Middle frontal gyrus (tissue), 1 donor: Measurements from ENCODE around the gene DHRS3.
"Not testable (repeated sequence)": the region's sequence is repeated elsewhere in the genome, so short reads cannot be mapped to it uniquely, and the experiment has no call there.

Experiments
- DNase-seq: peaks from one replicate; pipeline ENCODE4 v3.0.0-alpha.2; 2015; ENCODE audit warnings: low spot score; ENCODE audit errors: extremely low spot score

DHRS3 gene

DNA sequence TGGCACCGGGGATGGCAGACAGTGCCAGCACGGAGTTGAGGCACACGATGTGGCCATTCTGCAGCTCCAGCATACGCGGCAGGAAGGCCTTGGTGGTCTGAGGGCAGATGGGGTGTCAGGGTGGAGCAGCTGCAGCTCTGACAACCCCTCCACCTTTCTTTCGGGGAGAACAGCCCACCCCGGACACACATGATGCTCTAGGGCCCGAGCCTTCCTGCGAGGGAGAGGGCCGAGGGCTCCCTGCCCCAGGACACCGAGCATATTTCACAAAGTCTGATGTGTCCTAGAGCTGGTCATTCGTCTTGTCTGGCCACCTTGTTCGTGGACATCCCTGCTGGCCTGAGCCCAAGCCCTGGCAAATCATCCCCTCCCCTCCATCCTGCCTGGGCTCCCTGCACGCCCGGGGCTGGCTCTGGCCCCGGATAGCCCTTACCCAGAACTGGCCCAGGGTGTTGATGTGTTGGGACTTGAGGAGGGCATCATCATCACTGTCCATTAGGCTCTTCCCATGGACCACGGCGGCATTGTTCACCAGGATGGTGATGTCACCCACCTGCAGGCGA is 39.1 kb downstream of the DHRS3 start:
- no peak for DNase-seq

- DNase-seq: no peak
Measured at GRCh38 chr1:12577020-12577419, 41.0 kb downstream of the DHRS3 start.

GRCh38 chr1:12574757-12575139 is 43.3 kb downstream of the DHRS3 start:
- no peak for DNase-seq

- DNase-seq: no peak
Measured at GRCh38 chr1:12573015-12573825, 44.8 kb downstream of the DHRS3 start.

DNA sequence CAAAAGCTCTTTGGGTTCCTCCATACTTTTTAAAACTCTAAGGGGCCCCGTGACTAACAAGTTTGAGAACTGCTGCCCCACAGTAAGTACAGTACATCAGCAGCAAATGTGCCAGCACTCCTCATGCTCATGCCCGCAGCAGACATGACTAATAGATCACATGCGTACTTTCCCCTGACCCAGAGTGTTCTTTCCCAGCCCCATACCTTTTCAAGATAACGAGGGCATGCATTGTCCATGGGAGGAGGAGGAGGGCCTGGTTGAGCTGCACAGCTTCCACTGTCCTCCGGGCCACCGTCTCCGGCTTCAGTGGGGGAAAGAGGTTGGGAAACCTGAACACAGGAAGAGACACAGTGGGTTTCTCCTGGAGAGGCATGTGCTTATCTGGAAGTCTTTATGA is 45.5 kb downstream of the DHRS3 start:
- DNase-seq: no peak

DNA sequence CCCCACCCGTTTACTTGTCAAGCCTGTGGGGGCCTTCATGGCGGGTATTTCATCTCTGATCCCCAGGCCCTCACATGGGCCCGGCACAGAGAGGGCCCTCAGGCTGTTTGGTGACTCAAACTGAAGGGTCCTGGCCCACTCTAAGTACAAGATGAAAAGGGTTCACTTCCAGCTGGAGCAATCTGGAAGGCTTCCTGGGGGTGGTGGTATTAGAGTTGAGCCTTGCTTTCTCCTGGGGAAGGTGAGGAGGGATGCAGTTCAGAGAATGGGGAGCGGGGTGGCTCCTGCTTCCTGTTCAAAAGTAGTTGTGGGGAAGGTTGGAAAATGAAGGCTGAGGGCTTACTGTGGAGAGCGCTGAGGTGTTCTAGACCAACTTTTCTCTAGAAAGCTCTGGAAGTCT is 47.7 kb downstream of the DHRS3 start:
- DNase-seq: no peak

DNA sequence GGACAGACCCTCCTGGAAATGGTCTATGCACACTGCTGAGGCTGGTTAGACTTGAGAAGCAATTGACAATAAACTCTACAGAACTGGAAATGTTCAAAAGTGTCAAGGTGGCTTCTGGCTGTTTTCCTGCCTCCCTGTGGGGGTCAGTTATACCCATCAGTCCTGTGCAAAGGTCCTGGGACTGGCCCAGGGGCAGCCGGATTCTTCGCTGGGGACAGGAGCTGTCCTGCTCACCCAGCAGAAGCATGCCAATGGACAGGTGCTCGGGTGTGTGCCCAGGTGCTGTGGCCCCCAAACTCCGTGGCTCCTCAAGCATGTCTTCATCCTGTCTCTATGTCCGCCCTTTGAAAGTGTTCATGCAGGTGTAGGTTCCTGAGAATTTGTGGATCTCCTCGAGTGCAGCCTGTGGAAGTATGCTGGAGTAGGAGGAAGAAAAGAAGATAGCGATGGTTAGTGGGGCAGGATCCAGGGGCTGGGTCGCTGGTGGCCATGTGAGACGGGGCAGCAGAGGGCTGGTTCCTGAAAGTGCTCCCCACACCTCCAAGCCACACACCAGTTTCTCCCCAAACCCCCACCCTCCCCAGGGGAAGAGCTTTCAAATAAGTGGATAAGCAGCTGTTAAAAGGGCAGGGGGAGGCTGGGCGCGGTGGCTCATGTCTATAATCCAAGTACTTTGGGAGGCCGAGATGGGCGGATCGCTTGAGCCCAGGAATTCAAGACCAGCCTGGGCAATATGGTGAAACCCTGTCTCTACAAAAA is 49.8 kb downstream of the DHRS3 start:
- no peak for DNase-seq

- DNase-seq: no peak
Measured at GRCh38 chr1:12567288-12567819, 50.7 kb downstream of the DHRS3 start.

- no peak for DNase-seq
Measured at GRCh38 chr1:12566484-12567287, 51.3 kb downstream of the DHRS3 start.

DNA sequence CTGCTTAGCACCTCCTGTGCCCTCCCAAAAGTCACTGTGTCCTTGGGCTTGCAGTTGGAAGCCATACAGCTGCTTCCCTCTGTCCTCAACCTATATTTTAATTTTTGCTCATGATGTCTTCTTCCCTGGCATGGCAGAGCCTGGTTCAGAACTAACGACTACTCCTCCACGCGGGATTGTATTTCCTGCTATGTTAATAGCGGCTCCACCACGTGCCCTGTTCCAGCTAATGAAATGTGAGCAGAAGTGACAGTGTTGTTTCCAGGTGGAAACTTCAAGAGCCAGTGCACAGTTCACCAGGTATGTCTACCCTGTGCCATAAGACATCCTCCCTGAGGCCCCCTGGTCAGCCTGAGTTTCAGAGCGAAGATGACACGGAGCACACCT is 52.1 kb downstream of the DHRS3 start:
- no peak for DNase-seq

DNA sequence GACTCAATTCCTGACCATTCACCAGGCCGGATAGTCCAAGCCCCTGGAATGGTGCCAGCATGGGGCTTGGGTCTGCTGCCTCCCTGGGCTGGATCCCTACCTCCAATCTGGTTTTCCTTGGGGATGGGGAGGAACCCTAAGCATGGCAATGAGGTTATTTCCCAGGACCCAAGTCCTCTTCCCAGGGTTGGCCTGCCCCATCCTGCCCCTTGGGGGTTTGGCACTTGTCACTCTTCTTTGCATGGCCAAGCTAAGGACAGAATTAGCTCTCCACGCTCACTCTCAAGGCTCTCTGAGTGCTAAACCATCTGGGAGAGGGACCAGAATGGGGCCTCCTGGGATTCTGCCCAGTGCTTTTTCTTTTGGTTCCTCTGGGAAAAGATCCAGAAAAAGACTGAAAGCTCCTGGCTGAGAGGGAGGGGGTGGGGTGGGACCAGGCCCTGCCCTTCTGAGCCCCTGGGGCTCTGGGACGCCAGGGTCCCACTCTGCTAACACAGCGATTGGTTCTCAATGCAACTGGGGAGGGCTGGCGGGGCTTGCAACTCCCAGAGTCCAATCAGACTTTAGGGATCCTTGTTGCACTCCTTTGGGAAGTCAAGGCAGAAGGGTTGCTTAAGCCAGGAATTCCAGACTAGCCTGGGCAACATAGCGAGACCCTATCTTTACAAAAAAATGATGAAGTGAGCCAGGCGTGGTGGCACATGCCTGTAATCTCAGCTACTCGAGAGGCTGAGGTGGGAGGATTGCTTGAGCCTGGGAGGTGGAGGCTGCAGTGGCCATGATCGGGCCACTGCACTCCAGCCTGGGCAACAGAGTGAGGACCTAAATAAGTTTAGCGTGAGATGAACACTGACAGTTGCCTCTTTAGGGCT is 52.7 kb downstream of the DHRS3 start:
- DNase-seq: peak; percentile 16

DNA sequence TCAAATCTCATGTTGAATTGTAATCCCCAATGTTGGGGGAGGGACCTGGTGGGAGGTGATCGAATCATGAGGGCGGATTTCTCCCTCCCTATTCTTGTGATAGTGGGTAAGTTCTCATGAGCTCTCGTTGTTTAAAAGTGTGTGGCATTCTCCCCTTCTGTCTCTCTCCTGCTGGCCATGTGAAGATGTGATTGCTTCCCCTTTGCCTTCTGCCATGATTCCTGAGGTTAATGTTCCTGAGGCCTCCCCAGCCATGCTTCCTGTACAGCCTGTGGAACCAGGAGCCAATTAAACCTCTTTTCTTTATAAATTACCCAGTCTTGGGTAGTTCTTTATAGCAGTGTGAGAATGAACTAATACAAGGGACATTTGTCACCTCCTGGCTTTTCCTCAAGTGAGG is 53.8 kb downstream of the DHRS3 start:
- not testable (repeated sequence) for DNase-seq

GRCh38 chr1:12562955-12563576 is 54.9 kb downstream of the DHRS3 start:
- no peak for DNase-seq

- DNase-seq: no peak
Measured at GRCh38 chr1:12561121-12561520, 56.9 kb downstream of the DHRS3 start.

DNA sequence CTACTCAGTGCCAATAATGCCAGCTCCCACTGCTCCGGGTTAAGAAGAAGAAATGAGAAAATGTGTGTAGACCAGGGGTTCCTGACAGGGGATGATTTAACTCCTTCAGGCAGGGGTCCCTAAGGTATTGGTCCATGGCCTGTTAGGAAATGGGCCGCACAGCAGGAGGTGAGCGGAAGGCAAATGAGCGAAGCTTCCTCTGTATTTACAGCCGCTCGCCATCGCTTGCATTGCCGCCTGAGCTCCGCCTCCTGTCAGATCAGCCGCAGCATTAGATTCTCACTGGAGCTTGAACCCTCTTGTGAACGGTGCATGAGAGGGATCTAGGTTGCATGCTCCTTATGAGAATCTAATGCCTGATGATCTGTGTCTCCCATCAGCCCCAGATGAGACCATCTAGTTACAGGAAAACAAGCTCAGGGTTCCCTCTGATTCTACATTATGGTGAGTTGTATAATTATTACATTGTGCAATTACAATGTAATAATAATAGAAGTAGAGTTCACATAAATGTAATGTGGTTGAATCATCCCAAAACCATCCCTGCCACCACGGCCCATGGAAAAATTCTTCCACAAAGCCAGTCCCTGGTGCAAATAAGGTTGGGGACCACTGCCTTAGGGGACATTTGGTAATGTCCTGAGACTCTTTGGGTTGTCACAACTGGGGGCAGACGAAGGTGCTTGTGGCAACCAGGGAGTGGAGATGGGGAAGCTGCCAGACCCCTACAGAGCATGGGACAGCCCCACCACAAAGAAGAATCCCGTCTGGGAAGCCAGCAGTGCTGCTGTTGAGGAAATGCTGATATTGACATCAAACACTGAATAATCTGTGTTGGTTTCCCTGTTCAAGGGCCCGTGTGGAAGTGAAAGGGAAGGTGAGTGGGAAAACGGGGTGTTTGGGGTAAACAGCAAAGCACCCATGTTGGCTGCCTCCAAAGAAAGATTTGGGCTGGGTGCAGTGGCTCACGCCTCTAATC is 60.8 kb downstream of the DHRS3 start:
- no peak for DNase-seq

GRCh38 chr1:12556368-12556930 is 61.6 kb downstream of the DHRS3 start:
- no peak for DNase-seq

- no peak for DNase-seq
Measured at GRCh38 chr1:12555411-12556367, 62.3 kb downstream of the DHRS3 start.
